Lower leg skin (tissue), 4 donors: Measurements from ENCODE around the gene TFDP1. TPM values are rescaled to one million over a fixed set of nuclear protein-coding genes. Genes with fewer than 3 reads are reported as not detected.

Experiments used
- DNase-seq, 2 donors: peaks; one replicate each; pipeline ENCODE4 v3.0.0-alpha.2; 2019; ENCODE audit warnings: low spot score in 2 of 2
- H3K4me3 ChIP-seq: fragments of 200-600 bp; sonication (generic); 2 replicates; pipeline ENCODE4 v1.5.1; 2017; ENCODE audit warnings: mild to moderate bottlenecking, low read depth; ENCODE audit not compliant: poor library complexity, severe bottlenecking
- CTCF ChIP-seq, 3 donors: fragments of 450-650 bp; IDR thresholded peaks; one replicate each; pipeline ENCODE4 v1.5.1; 2016; ENCODE audit warnings: antibody characterized with exemption in 3 of 3, mild to moderate bottlenecking in 3 of 3, moderate library complexity in 2 of 3
- POLR2A ChIP-seq, 2 donors: fragments of 450-650 bp; IDR thresholded peaks; one replicate each; pipeline ENCODE4 v1.6.1; 2016 to 2017; ENCODE audit warnings: antibody characterized with exemption in 2 of 2, mild to moderate bottlenecking in 1 of 2, moderate library complexity in 1 of 2
- WGBS, 2 donors: methylation state at CpG; one replicate each; pipeline ENCODE4 v1.1.5; 2018; 5-methylcytosine and 5-hydroxymethylcytosine counted together
- intact Hi-C: fragments of 100-400 bp; cut with DNase I; formaldehyde crosslinking; loops from one replicate; pipeline ENCODE4 v1.15.0; 2023; ENCODE audit warnings: low total_unique reads
- total RNA-seq, 4 donors: library from RNA; depleted of rRNA; stranded (reverse); fragments of >200 nt; gene quantifications; one replicate each; pipeline ENCODE4 v1.1.0, GENCODE V29; 2016

The TFDP1 gene
- total RNA-seq, 4 donors from 2014 or later: 35.9 to 48.8 (median 41.9) TPM

- WGBS, 2 donors: 90 to 92% methylated on average over 23 of the region's 23 CpGs
- H3K4me3 ChIP-seq: no peak overlapping the region
- intact Hi-C loops: no loop called here
- no peak for TF ChIP-seq CTCF (IDR thresholded peaks at IDR 0.05)
- peak in 1 of 2 donors; percentile 80 for DNase-seq
Observed at GRCh38 chr13:113586661-113587479, 2.3 kb downstream of the TFDP1 start.

DNA sequence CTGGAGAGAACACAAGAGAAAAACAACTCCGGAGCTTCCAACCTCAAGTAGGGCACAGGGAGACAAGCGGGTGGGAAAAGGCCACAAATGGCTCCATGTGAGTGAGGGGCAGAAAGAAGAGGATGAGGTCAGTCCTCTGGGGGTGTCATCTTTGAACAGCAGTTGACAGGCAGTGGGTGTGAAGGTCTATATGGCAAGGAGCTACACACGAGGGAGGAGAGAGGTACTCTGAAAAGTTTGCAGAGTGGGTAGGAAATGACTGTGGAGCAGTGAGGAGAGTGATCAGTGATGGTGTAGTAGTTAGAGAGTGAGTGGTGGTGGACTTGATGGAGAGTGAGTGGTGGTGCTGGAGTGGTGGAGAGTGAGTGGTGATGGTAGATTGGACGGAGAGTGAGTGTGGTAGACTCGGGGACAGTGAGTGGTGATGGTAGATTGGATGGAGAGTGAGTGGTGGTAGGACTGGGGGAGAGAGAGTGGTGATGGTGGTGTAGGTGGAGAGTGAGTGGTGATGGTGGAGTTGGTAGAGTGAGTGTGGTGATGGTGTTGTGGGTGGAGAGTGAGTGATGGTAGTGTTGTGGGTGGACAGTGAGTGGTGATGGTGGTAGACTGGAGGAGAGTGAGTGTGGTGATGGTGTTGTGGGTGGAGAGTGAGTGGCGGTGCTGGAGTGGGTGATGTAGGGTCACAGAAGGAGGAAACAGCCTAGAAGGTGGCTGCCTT lies 4.0 kb downstream of the TFDP1 start:
- 92 to 95% methylated on average over 6 of the region's 6 CpGs for WGBS, 2 donors
- intact Hi-C loops: no loop called here
- peak in 1 of 2 donors; percentile 25 for DNase-seq
- TF ChIP-seq POLR2A (IDR thresholded peaks at IDR 0.05) (no peak), CTCF (IDR thresholded peaks at IDR 0.05) (no peak)
- H3K4me3 ChIP-seq: no peak overlapping the region

DNA sequence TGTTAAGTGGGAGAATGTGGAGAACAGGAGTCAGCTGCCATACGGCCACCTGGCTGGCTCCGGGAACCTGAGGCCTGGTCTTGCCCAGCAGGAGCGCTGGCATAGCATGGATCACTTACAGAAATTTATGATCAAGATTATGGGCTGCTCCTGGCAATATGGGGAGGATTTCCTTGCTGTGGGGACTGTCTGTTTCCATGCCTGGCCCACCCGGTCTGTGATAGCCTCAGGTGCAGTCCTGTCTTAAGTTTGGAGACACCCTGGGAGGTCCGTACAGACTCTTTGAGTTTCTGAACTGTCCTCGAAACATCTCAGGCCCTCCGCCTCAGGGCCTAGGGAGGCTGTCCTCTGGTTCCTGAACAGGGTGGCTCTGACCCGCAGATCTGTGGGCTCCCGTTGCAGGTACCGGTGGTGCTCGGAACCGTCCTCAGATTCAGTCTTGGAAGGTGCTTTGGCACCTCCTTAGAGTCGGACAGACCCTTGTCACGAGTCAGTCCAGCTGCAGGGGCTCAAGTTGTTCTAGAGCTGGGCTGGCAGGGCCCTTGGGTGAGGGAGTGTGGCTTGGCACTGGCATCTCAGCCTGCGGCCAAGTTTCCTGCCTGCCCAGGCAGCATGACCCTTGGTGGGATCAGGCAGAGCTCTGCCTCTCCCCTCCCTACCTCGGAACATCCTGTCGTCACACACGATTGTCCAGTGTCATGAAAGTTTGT lies 4.9 kb downstream of the TFDP1 start:
- WGBS, 2 donors: 80 to 81% methylated on average over 17 to 18 of the region's 18 CpGs
- peak in 1 of 2 donors; percentile 78 for DNase-seq
- TF ChIP-seq CTCF (IDR thresholded peaks at IDR 0.05) (no peak), POLR2A (IDR thresholded peaks at IDR 0.05) (no peak)
- intact Hi-C loops: no loop called here
- no peak overlapping the region for H3K4me3 ChIP-seq

GRCh38 chr13:113589961-113590339 lies 5.4 kb downstream of the TFDP1 start:
- peak in 1 of 2 donors; percentile 68 for DNase-seq
- WGBS, 2 donors: 91 to 92% methylated on average over 14 of the region's 14 CpGs

DNA sequence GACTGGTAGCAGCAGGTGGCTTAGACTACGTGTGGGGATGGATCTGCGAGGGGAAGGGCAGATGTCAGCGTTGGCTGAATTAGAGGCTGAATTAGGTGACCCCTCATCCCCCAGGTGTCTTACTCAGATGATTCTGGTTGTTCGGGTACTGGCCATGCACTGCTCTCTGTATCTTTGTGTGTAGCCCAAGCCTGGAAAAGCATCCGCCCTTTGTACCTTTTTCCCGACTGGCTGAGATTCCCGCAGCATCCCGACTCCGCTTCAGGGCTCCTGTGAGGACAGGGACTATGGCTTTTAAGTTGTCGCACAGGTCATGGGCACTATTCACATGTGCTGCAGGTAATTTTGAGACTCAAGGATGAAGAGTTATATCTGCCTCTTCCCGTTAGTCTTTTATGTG lies 7.2 kb downstream of the TFDP1 start:
- H3K4me3 ChIP-seq: no peak overlapping the region
- peak in 1 of 2 donors; percentile 60 for DNase-seq
- WGBS, 2 donors: 93 to 94% methylated on average over 11 of the region's 11 CpGs
- intact Hi-C loops: no loop called here
- TF ChIP-seq POLR2A (IDR thresholded peaks at IDR 0.05) (no peak), CTCF (IDR thresholded peaks at IDR 0.05) (no peak)

More at GRCh38 chr13:113589961-113590339, 5.4 kb downstream of the TFDP1 start:
- TF ChIP-seq POLR2A (IDR thresholded peaks at IDR 0.05) (no peak), CTCF (IDR thresholded peaks at IDR 0.05) (no peak)
- intact Hi-C loops: no loop called here
- H3K4me3 ChIP-seq: no peak overlapping the region
